ENCODE results near the gene GRIN1. TPM values are rescaled to one million over a fixed set of nuclear protein-coding genes. Genes with fewer than 3 reads are reported as not detected.

The GRIN1 gene
- total RNA-seq = not detected
- long read RNA-seq = 0 reads

- DNase-seq (ENCODE audit: low spot score) = no peak
Observed at GRCh38 chr9:137138722-137139467, at the start of gene GRIN1. Gene GRIN1, plus strand, starts transcription at chr9:137139154. Its CDS starts 333 bp downstream, at chr9:137139487.

GRCh38 chr9:137089232-137089947, 49.6 kb upstream of the GRIN1 start:
- DNase-seq (ENCODE audit: low spot score) = no peak

- DNase-seq (ENCODE audit: low spot score) = no peak
Observed at GRCh38 chr9:137095664-137096517, 43.1 kb upstream of the GRIN1 start.

- DNase-seq (ENCODE audit: low spot score) = no peak
Observed at GRCh38 chr9:137096785-137097546, 42.0 kb upstream of the GRIN1 start.

- no peak for DNase-seq (ENCODE audit: low spot score)
Observed at GRCh38 chr9:137097761-137098462, 41.0 kb upstream of the GRIN1 start.

- no peak for DNase-seq (ENCODE audit: low spot score)
Observed at GRCh38 chr9:137099231-137099630, 39.7 kb upstream of the GRIN1 start.

GRCh38 chr9:137103206-137103999, 35.6 kb upstream of the GRIN1 start:
- DNase-seq (ENCODE audit: low spot score) = no peak

GRCh38 chr9:137105814-137106661, 32.9 kb upstream of the GRIN1 start:
- no peak for DNase-seq (ENCODE audit: low spot score)

GRCh38 chr9:137106662-137107250, 32.2 kb upstream of the GRIN1 start:
- no peak for DNase-seq (ENCODE audit: low spot score)

- no peak for DNase-seq (ENCODE audit: low spot score)
Observed at GRCh38 chr9:137107312-137107921, 31.5 kb upstream of the GRIN1 start.

- DNase-seq (ENCODE audit: low spot score) = no peak
Observed at GRCh38 chr9:137107982-137108381, 31.0 kb upstream of the GRIN1 start.

GRCh38 chr9:137108608-137109249, 30.2 kb upstream of the GRIN1 start:
- DNase-seq (ENCODE audit: low spot score) = no peak

GRCh38 chr9:137109250-137110146, 29.5 kb upstream of the GRIN1 start:
- no peak for DNase-seq (ENCODE audit: low spot score)

- DNase-seq (ENCODE audit: low spot score) = no peak
Observed at GRCh38 chr9:137110147-137110910, 28.6 kb upstream of the GRIN1 start.

Measured in mesenteric fat pad (tissue), 1 donor.